ENCODE results near the gene MPZL3.
A peak's percentile ranks its signal among the peaks of the same experiment; 100 is the strongest.
"Not testable (repeated sequence)": the region's sequence is repeated elsewhere in the genome, so short reads cannot be mapped to it uniquely, and the experiment has no call there.

The MPZL3 gene

DNA sequence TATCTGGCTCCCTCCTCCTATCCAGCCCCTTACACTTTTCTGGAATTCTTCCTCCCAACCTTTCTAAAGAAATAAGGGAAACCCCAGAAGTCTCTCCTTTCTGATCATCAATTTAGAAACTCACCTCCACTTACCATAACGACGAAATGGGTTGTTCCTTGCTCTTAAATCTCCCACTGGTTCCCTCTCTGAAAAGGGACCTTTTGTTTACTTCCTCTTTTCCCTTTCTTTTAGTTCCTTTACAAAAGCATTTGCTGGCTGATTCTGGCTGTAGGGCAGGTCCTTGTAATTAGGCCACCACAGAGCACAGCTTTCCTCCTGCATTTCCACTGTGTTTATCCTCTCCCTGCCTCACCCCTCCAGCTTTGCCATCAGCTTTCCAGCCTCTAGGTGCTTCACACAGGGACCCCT is 39.4 kb downstream of the MPZL3 start:
- no peak for DNase-seq (ENCODE audit: low spot score)

DNA sequence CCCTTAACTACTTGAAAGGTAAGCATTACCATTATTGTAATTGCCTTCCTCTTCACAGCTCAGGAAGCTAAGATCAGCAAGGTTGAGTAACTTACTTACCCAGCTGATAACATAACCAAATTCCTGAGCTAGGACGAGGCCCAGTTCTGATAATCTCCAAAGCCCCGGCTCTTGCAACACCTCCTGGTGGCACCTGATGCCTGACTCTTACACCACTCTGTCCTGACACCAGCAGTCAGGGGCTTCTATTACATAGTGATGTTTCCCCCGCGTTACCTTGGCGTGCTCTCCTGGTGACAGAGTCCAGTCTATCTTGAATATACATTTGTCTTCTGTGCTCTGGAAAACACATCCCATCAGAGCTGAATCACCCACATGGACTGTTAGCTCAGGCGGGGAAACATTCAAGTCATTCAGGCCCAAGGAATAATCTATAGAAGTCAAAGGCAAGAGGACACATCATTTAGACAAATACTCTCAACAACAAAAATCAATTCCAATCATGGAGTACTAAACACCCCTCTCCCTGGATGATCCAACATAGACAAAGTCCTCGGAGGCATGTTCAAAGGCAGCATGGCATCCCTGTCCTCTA is 39.9 kb downstream of the MPZL3 start:
- DNase-seq (ENCODE audit: low spot score): no peak

DNA sequence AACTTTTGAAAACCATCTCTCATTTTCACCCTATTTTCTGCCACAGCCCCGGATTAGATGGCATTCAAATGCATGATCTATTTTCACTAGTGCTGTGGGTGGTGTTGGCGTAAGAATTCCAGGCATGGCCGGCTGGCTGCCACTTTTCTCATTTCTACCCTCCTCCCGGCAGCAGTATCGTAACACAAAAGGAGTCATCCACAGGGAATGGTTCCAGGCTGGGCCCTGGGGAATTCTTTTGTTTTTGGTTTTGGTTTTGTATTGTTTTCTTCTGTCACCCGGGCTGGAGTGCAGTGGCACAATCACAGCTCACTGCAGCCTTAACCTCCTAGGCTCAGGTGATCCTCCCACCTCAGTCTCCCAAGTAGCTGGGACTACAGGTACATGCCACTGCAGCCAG is 41.2 kb downstream of the MPZL3 start:
- peak; percentile 74 for DNase-seq (ENCODE audit: low spot score)

DNA sequence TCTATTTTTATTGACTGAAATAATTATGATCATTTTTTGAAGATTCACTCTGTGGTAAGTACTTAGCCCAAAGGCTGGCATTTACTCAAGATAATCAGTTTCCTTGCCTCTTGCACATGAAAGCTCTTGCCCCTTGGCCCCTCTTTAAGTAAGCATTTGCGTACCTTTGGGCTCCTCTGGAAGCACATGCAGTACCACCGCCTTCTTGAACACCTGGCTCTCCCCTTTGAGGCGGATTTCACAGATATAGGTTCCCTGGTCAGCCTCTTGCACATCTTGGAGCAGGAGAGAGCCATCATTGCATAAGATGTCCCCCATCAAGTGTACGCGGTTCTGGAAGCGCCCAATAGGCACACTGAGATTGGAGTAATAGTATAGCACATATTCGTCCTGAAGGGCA is 41.8 kb downstream of the MPZL3 start:
- DNase-seq (ENCODE audit: low spot score): no peak

DNA sequence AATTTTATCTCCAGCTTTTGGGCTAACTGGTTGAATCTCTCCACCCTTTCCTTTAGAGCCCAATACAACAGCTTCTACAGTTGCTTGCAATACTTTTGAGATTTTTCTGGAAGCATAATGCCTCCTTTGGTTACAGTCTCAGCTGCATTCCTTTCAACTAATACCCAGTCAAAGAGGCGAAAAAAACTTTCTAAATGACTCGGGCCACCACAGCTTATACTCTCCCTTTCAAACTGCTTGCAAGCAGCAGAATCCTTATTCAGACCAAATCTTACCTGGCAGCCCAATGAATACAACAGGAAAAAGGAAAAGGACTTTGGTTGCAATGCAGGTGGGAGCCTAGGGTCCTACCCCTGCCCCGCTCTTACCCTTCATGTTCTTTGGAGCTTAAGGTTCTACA is 43.1 kb downstream of the MPZL3 start:
- no peak for DNase-seq (ENCODE audit: low spot score)

DNA sequence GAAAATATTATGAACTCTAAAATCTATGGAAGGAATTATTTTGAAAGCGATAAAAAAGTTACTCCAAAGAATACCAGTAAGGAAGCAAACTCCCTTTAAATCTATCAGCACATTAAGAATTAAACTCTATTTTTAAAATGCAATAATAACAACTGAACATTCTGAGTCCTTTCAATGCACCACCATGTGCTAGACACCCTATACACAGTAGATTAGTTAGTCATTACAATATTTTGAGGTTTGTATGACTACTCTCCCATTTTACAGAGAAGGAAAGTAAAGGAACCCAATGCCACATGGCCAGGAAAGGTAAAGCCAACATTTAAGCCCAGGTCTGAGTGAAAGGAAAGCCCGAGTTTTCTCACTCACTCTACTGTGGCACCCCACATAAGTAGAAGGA is 45.1 kb downstream of the MPZL3 start:
- DNase-seq (ENCODE audit: low spot score): no peak

DNA sequence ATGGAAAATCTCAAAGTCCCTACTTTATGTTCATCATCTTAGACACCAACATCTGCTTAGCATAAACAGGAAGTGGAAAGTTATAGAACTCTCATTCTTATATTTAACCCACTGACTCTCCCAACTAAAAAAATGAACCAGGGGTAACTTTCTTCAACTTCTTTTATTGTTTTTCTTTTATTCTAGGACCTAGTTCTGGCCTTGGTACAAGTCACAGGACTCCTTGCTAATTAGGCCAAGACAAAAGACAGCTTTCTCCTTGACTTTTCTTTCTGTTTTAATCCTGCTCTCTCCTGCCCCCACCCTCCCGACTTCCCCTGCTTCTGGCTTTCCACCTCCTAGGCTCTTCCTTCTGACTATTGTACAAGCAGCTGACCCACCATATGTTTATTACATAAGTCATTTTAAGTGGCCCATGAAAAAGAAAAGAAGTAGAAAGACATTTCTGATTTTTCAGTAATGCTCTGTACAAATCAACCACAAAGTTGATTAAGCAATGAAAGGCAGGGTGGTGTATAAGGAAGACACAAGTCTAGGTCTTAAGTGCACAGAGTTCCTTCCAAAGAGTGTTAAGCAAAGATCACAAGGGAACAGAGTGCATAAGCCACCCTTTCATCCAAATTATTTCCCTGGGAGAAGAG is 45.7 kb downstream of the MPZL3 start:
- DNase-seq (ENCODE audit: low spot score): no peak

DNA sequence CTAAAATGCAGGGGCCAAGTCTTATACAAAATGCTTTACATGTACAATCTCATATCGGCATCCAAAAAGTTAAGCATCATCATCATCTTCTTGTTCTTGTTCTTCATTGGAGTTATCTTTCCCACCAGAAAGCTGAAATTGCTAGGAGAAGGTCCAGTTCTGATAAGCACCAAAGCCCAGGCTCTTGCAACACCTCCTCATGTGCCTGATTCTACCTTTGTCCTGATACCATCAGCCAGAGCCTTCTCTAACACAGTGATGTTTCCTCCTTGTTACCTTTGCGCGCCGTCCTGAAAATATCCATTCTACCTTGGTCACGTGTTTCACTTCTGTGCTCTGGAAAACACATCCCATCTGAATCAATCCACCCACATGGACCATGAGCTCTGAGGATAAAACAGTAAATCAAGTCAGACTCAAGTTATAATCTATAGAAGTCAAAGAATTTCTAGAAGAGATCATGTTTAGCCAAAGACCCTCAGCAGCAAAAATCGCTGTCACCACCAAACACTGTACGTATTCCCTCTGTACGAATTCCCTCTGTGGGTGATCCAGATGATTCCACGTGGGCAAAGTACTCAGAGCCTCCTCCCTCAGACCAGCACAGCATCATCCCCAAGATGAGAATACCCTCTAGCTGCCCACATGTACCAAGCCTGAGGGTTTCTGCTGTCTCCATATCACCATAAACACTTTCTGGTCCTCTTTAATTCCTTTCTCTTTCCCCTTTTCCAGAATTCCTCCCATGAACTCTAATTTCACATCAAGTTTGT is 46.4 kb downstream of the MPZL3 start:
- no peak for DNase-seq (ENCODE audit: low spot score)

DNA sequence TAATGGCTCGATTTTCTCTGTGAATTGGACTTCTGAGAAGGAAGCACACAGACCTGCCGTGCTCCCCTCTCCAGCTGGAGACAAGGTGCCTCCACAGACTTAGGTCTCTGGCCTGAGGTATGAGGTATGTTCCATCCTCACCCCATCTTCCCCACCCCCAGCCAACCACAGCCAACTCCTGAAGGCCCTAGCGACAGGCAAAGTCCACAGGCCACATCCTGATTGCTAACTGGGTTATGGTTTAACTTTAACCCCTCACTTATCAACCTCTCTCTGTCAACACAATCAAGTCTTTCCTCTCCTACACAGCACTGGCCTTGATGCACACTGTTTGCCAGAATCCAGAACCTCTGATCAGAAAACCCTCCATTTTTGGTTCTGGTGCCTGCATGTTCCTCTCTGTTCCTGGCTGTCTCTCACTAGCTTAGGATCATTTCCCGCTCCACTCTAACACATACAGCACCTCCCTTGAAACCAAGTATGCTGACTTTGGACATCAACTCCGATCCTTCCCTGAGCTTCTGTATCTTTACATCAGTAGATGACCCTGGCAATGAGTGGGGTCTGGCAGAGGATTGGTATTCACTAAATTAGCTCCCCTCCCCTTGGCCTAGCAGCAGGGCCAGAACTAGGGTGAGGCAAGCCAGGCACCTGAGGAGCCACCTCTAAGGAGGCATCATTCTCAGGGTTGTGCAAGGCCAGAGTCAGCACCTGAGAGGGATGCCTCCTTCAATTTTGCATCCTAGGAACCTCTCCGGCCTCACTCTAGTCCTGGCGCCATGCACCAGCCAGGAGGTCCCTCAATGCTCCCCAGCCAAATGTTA is 49.4 kb downstream of the MPZL3 start:
- no peak for DNase-seq (ENCODE audit: low spot score)

DNA sequence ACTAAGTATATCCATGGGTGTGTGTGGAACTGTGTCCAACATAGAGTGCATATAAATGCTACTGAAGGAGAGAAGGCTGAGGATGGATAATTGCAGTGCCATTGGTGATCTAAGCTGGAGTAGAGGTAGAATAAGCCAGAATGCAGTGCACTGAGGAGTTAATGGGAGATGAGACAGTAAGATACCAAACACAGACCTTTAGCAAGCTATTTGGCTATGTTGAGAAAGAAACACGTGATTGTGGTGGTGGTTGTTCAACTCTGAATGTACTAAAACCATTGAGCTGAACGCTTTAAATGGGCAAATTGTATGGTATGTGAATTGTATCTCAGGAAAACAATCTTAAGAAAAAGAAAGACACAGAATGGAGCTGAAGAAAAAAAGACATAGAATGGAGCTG is 50.2 kb downstream of the MPZL3 start:
- no peak for DNase-seq (ENCODE audit: low spot score)

DNA sequence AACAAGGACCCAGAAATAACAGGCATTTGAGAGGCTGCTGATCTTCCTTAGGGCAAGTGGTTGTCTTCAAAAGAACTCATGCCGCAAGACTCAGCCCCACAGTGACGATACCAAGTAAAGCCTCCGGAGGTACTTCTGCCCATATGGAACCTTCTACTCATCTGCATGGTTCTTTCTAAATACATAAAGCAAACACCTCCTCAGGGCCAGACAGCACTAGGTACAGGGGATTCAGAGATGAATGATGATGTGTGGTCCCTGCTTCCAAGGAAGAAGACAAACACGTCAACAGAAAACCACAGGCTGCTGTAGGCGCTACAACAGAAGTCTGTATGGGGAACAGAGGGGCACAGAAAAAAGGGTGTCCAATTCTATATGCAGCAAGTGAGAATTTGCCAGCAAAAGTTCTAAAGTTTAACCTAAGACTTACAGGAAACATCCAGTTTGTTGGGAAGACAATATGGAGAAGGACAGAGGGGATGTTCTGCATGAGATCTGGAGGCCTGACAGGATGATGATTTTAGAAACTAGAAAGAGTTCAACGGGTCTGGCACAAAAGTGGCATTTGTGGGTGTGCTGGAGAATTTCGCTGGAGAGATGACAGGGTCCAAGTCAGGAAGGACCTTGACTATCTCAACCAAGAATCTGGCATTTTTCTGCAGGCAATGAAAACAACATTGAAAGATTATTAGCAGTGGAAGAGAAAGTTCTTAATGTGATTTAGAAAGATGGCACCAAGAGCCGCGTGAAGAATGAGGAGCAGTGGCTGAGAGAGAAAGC is 51.1 kb downstream of the MPZL3 start:
- DNase-seq (ENCODE audit: low spot score): no peak

DNA sequence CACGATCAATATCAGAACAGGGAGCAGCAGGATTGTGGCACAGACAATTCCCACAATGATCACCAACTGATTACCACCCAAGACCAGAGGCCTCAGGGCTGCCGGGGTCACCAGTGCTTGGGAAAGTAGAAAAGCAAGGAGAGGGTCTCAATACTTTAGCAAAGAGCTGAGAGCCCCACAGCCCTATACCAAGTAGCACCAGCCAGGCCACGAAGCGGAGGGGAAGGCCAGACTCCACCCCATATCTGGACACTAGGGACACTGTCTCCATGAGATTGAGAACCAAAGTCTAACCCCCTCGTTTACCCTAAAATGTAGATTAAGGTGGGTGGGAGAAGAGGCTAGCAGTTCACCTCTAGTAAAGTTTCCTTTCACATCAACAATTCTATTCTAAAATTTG is 51.7 kb downstream of the MPZL3 start:
- no peak for DNase-seq (ENCODE audit: low spot score)

DNA sequence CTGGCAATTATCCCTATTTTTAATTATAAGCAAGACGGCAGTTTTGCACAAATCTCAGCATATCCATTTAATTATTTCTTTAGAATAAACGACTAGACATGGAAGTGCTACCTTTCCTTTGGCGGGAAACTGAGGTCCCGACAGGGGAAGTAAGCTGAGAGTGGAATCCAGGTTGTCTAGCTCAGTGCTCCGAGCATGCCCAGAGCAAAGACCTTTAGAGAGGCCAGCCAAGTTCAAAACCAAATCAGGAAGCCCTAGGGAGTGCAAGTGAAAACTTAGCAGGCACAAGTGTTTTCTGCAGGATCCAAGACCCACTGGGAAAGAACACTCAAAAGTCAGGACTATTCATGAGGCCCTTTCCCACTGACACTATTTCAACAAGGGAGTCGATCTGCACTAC is 53.0 kb downstream of the MPZL3 start:
- DNase-seq (ENCODE audit: low spot score): no peak

DNA sequence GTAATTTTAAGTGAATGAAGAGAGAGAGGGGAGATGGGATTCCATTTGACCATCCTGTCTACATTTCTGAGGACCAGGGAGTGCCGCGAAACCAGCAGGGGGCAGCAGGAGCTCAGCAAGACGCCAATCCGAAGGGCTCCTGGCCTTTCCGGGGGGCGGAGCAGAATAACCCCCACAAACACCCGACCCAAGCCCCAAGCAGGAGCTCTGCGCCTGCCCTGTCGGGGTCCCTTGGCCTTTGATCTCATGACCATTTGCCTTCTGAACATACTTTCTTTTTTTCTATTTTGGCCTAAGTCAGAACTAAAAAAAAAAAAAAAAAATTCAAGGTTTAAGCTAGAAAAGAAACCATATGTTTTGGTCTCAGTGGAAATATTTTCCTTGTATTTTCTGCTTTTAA is 53.8 kb downstream of the MPZL3 start:
- peak; percentile 84 for DNase-seq (ENCODE audit: low spot score)

DNA sequence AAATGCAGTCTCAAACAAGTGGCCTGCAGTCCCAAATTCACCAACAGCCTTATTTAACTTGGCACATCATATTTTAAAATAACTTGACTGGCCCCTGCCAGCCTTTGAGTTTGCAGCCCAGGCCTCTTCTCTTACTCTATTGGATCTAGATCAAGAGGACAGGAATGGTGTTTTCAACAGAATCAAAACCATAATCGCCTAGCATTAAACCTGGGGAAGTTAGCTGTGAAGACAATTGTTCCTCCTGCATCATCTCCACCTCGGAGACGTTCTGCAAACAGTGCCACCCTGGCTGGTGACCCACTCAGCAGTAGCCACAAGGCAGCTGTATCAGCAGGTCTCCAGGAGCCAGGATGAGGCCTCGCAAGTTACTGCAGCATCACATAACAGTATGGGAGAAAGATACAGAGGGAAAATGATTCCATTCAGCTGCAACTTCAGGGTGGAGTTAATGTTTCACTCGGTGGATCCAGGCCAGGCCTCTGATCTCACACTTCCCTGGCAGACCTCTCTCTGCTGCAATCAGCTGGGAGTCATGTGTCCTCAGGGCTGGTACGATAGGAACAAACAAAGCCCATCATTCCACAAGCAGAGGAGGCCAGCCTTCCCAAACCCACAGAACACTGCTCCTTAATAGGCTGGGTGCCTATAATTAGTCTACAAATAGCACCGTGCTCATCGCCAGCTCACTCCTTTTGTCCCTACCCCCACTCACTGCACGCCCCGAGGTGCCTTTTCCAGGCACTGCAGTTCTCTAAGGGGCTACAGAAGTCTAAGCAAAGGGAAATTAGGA is 57.1 kb downstream of the MPZL3 start:
- DNase-seq (ENCODE audit: low spot score): peak; percentile 89

DNA sequence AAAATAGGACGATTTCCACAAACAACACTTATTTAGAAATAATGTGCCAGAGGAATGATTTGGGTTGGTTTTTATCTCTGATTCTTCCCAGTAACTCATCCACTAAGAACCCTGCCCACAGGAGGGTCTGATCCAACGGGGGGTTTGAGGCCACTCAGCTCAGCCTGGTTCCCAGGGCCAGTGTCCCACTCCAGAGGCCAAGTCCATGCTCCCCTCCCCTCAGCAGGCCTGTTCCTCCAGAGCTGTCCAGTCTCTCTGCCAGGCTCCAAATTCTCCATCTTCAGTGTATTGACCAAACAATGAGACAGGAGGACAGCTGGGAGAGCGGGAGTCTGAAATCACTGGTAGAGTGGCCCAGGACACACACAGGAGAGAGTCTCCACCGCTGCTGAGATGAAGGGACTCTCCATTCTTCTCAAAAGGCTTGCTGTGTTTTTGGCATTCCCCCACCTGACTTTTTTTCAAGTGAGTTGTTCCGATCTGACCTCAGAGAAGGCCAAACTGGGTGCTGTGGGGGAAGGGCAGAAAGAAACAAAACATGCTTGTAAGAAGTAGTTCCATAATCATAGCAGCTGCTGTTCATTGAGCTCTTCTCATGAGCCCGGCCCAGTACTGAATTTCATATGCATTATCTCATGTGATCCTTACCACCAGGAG is 58.1 kb downstream of the MPZL3 start:
- no peak for DNase-seq (ENCODE audit: low spot score)

DNA sequence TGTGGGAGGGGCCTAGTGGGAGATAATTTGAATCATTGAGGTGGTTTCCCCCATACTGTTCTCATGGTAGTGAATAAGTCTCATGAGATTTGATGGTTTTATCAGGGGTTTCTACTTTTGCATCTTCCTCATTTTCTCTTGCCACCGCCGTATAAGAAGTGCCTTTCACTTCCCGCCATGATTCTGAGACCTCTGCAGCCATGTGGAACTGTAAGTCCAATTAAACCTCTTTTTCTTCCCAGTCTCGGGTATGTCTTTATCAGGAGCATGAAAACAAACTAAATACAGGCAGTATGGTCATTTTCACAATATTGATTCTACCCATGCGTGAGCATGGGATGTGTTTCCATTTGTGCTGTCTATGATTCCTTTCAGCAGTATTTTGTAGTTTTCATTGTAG is 59.3 kb downstream of the MPZL3 start:
- DNase-seq (ENCODE audit: low spot score): not testable (repeated sequence)

DNA sequence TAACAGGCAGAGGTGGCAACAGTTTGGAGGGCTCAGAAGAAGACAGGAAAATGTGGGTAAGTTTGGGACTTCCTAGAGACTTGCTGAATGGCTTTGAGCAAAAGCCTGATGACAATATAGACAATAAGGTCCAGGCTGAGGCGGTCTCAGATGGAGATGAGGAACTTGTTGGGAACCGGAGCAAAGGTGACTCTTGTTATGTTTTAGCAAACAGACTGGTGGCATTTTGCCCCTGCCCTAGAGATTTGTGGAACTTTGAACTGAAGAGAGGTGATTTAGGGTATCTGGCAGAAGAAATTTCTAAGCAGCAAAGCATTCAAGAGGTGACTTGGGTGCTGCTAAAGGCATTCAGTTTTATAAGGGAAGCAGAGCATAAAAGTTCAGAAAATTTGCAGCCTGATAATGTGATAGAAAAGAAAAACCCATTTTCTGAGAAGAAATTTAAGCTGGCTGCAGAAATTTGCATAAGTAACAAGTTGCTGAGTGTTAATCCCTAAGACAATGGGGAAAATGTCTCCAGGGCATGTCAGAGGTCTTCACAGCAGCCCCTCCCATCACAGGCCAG is 61.1 kb downstream of the MPZL3 start:
- not testable (repeated sequence) for DNase-seq (ENCODE audit: low spot score)

DNA sequence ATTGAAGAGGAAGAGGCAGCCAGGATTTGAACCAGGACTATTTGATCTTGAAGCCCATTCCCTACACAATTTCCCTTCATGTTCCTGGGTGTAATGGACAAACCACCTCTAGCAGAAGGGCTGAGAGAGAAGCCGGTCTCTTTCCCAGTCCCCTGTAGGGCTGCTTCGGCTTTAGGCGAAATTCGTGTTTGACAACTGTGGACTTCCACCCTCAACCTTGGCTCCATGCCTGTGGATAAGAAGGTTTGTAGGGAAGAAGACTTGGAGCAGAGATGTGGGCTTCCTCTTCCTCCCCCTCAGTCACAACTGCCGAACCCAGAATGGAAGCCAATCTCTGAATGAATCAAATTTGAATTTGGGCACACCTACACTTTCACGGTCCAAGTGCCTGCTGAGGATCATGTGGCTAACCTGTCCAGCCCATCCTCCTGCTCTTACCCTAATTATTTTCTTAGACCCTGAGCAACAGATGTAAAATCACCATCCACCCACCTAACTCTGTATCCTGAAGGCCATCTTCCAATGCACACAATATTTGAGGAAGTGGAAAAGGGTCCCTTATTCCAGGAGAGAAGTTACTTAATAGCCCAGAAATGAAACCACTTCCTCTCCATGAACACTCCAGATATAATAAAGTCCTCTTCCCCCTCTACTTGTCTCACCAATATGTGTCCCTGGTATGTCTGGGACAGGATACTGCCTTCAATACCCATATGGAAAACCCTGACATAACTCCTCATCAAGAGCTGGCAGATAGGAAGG is 65.6 kb downstream of the MPZL3 start:
- DNase-seq (ENCODE audit: low spot score): no peak
